Vagina (tissue), 2 donors: Measurements from ENCODE around the gene RIIAD1.

Source experiments
- CTCF ChIP-seq, 3 experiments: fragments of 450-650 bp in 2 of 3; fragments of 200-600 bp in 1 of 3; sonication (generic) in 1 of 3; IDR thresholded peaks; one replicate each; pipeline ENCODE4 v1.5.1; 2017 to 2019; ENCODE audit warnings: antibody characterized with exemption in 3 of 3, mild to moderate bottlenecking in 2 of 3, moderate library complexity in 2 of 3
- POLR2A ChIP-seq, 2 donors: fragments of 450-650 bp; IDR thresholded peaks; one replicate each; pipeline ENCODE4 v1.6.1; 2017; ENCODE audit warnings: antibody characterized with exemption in 2 of 2, mild to moderate bottlenecking in 2 of 2, moderate library complexity in 2 of 2

GRCh38 chr1:151706464-151707415 is 14.6 kb upstream of the RIIAD1 start:
- TF ChIP-seq CTCF (IDR thresholded peaks at IDR 0.05) (no peak), POLR2A (IDR thresholded peaks at IDR 0.05) (no peak)
